Parathyroid adenoma (tissue), 2 donors: ENCODE results near the gene MTFR2.

Experiments used
- H2AFZ ChIP-seq: fragments of 300-600 bp; sonication (generic); one replicate; pipeline ENCODE4 v1.7.0; 2017; ENCODE audit warnings: antibody characterized with exemption, mild to moderate bottlenecking
- H3K27ac ChIP-seq: fragments of 300-600 bp; sonication (generic); one replicate; pipeline ENCODE4 v1.7.0; 2017
- H3K27me3 ChIP-seq: fragments of 300-600 bp; sonication (generic); one replicate; pipeline ENCODE4 v1.7.0; 2017; ENCODE audit warnings: low read length; ENCODE audit not compliant: control insufficient read depth, insufficient read depth
- H3K36me3 ChIP-seq: fragments of 300-600 bp; sonication (generic); one replicate; pipeline ENCODE4 v1.7.0; 2017; ENCODE audit warnings: low read length; ENCODE audit not compliant: control insufficient read depth, insufficient read depth
- H3K4me1 ChIP-seq: fragments of 300-600 bp; sonication (generic); one replicate; pipeline ENCODE4 v1.7.0; 2017; ENCODE audit warnings: control low read depth
- H3K4me2 ChIP-seq: fragments of 300-600 bp; sonication (generic); one replicate; pipeline ENCODE4 v1.7.0; 2017; ENCODE audit warnings: low read length
- H3K4me3 ChIP-seq: fragments of 300-600 bp; sonication (generic); one replicate; pipeline ENCODE4 v1.7.0; 2017; ENCODE audit warnings: low read depth, low read length
- H3K79me2 ChIP-seq: fragments of 300-600 bp; sonication (generic); one replicate; pipeline ENCODE4 v1.7.0; 2017; ENCODE audit warnings: control low read depth
- H3K9ac ChIP-seq: fragments of 300-600 bp; sonication (generic); one replicate; pipeline ENCODE4 v1.7.0; 2017; ENCODE audit warnings: mild to moderate bottlenecking
- H3K9me3 ChIP-seq: fragments of 300-600 bp; sonication (generic); one replicate; pipeline ENCODE4 v1.7.0; 2017; ENCODE audit warnings: low read length; ENCODE audit not compliant: control insufficient read depth
- TF ChIP-seq, protein P1 (sequence below): fragments of 300-600 bp; sonication (generic); IDR thresholded peaks from one replicate; pipeline ENCODE4 v1.7.0; 2017; ENCODE audit warnings: antibody characterized with exemption, mild to moderate bottlenecking
- donor health status: primary hyperparathyroidism.

MTFR2 gene

DNA sequence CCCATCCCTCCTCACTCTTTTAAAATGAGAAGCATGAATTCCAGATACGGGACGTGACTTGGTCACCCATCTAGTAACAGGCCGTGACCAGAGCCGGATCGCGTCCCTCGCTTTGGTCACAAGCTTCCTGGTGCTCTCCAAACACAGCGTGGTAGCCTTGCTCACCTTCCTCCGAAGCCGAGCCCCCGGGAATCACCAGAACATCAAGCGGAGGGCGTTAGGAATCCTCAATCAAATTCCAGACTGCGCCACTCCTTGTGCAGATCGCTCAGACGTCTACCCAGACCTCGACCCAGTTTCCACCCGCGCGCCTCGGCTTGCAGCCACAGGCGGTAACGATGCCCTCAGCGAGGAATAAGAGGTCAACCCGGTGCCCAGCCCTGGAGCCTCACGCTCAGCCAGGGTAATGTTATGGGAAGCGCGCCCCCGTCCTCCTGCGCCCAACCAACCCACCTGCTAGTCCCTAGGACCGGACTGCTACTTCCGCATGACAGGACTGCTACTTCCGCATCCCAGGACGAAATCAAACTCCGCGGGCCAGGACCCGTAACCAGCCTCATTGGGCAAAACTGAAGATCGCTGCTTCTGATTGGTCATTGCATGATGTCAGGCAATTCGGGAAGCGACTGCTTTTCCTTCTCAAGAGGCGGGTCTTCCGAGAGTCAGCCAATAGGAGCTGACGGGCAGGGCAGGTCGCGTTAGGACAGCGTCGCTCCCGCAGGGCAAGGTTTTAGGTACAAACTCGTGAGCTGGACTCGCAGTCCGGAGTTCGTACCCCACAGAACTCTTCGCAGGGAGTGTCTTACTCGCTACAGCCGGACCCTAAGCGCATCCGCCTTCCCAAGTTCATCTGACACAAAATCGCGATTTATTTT lies at the start of gene MTFR2:
MTFR2 (minus strand) TSS at position 501 of the 875 bp plus-strand sequence. CDS start 1,212 bp downstream, outside the sequence.
- Histone ChIP-seq H2AFZ (peak within 1 kb of the TSS; percentile 70), H3K4me2 (peak within 1 kb of the TSS; percentile 95), H3K27me3 (no peaks in the 10 kb centered on the region), H3K4me3 (peak within 1 kb of the TSS; percentile 88), H3K36me3 (no peaks in the 10 kb centered on the region), H3K27ac (no peak within 1 kb of the TSS), H3K4me1 (peaks cover 7% of the 10 kb centered on the region), H3K9ac (no peak within 1 kb of the TSS), H3K9me3 (no peaks in the 10 kb centered on the region), H3K79me2 (no peaks in the 10 kb centered on the region)
- TF ChIP-seq, protein P1, sequence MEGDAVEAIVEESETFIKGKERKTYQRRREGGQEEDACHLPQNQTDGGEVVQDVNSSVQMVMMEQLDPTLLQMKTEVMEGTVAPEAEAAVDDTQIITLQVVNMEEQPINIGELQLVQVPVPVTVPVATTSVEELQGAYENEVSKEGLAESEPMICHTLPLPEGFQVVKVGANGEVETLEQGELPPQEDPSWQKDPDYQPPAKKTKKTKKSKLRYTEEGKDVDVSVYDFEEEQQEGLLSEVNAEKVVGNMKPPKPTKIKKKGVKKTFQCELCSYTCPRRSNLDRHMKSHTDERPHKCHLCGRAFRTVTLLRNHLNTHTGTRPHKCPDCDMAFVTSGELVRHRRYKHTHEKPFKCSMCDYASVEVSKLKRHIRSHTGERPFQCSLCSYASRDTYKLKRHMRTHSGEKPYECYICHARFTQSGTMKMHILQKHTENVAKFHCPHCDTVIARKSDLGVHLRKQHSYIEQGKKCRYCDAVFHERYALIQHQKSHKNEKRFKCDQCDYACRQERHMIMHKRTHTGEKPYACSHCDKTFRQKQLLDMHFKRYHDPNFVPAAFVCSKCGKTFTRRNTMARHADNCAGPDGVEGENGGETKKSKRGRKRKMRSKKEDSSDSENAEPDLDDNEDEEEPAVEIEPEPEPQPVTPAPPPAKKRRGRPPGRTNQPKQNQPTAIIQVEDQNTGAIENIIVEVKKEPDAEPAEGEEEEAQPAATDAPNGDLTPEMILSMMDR, result no peak

DNA sequence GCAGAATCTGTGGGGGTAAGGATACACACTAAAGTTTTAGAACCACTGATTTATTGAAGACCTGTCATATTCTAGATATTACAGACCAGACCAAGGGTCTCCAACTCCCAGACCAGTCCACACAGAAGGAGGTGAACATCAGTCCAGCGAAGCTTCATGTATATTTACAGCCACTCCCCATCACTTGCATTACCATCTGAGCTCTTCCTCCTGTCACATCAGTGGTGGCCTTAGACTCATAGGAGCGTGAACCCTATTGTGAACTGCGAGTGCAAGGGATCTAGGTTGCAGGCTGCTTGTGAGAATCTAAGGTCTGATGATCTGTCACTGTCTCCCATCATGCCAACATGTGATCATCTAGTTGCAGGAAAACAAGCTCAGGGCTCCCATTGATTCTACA lies 44.5 kb upstream of the MTFR2 start:
- Histone ChIP-seq H3K27me3 (no peaks in the 10 kb centered on the region), H3K79me2 (no peaks in the 10 kb centered on the region)
- TF ChIP-seq, protein P1, result no peak

DNA sequence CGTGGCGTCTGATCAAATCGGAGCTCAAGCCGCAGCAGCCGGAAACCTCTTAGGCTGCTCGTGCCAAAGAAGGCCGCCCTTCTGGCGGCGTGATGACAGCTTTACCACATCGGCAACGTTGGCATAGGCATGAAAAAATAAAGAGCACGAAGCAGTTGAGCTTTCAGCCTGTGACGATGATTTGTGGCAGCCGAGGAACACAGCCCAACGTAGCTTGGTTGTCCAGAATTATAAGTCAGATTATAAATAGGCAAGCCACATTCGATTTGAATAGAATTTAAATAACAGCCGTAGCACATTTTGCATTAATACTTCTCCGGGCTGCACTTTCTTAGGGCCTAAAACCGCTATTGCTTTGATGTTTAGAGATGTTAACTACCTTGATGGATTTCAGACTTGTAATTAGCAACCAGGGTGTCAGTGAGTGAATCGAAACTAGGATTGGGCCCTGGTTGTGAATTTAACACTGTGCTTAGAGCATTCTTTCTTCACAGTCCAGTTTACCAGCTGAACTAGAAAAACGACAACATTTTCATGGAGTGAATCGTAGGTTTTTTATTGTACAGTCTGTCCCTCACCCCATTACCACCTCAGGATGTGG lies 40.4 kb upstream of the MTFR2 start:
- Histone ChIP-seq H3K27ac (peak overlapping the region; percentile 100), H3K27me3 (no peaks in the 10 kb centered on the region), H3K4me2 (peak overlapping the region; percentile 96), H3K9me3 (no peaks in the 10 kb centered on the region), H2AFZ (peak overlapping the region; percentile 92), H3K4me1 (peaks cover 13% of the 10 kb centered on the region), H3K36me3 (no peaks in the 10 kb centered on the region), H3K79me2 (peaks cover 36% of the 10 kb centered on the region), H3K4me3 (peak overlapping the region; percentile 100), H3K9ac (peak overlapping the region; percentile 94)
- TF ChIP-seq, protein P1, result no peak

More for the DNA sequence above, 44.5 kb upstream of the MTFR2 start:
- H3K9ac ChIP-seq, result no peak overlapping the region
- H3K27ac ChIP-seq, result no peak overlapping the region
- H3K36me3 ChIP-seq, result no peaks in the 10 kb centered on the region
- H3K9me3 ChIP-seq, result no peaks in the 10 kb centered on the region
- H3K4me2 ChIP-seq, result no peak overlapping the region
- H3K4me3 ChIP-seq, result no peak overlapping the region
- peaks cover 8% of the 10 kb centered on the region for H3K4me1 ChIP-seq
- H2AFZ ChIP-seq, result no peak overlapping the region

DNA sequence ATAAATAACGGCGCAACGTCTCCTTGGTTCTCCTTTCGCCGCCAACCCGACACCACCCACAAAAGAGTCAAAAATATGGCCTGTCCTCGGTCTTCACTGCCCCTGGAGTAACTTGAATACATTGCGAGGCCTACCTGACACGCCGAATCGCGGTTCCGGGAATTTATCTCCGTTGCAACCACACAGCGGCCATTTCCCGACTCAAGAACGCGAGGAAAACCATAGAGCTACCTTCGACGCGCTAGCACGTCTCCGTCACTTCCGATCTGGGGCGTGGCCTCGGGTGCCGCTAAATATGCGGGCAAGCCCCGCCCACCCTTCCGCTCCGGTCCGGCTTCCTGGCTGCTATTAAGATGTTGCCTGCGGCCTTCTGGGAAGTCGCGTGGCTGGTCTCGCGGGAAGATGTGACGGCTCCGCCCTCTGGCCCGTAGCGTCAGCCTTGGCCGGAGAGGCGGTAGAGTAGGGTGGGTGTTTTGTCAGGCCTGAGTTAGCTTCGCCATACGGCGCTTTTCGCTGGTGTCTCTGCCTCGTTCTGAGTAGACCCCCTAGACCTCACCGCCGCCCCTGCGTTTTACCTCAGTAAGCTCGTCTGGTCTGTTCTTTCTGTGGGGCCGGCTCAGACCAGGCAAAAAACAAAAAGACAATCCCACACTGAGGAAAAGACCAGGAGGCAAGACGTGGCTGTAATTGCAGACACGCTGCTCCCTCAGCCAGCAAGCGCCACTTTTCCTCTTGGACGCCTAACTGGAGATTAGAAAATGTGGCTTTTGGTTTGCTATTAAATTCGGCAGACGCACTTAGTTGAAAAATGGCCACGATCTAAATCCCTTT lies 39.7 kb upstream of the MTFR2 start, which contains the start of gene BCLAF1:
BCLAF1 (minus strand) TSS at position 268 of the 831 bp plus-strand sequence. CDS start 9,980 bp downstream, outside the sequence.
- Histone ChIP-seq H2AFZ (peak within 1 kb of the TSS; percentile 92), H3K9me3 (no peaks in the 10 kb centered on the region), H3K27ac (peak within 1 kb of the TSS; percentile 100), H3K27me3 (no peaks in the 10 kb centered on the region), H3K4me2 (peak within 1 kb of the TSS; percentile 96), H3K36me3 (no peaks in the 10 kb centered on the region), H3K79me2 (peaks cover 43% of the 10 kb centered on the region), H3K4me3 (peak within 1 kb of the TSS; percentile 100), H3K4me1 (peaks cover 21% of the 10 kb centered on the region), H3K9ac (peak within 1 kb of the TSS; percentile 100)
- TF ChIP-seq, protein P1, result peak; percentile 14
